OCI-LY3 (cell line): ENCODE results near the gene ENPP5.

Experiments used
- H2AFZ ChIP-seq: fragments of 200-600, 300-600 bp; shearing (Covaris generic); 2 replicates; pipeline ENCODE4 v1.6.0; 2014; ENCODE audit warnings: antibody characterized with exemption, low read depth, low read length
- H3K27ac ChIP-seq: fragments of 200-600, 300-600 bp; sonication (generic); 2 replicates; pipeline ENCODE4 v1.5.1; 2014; ENCODE audit warnings: mild to moderate bottlenecking, low read length, moderate library complexity, mixed read lengths
- H3K27me3 ChIP-seq: fragments of 200-600, 300-600 bp; sonication (generic); 2 replicates; pipeline ENCODE4 v1.6.1; 2014; ENCODE audit warnings: low read depth, low read length, mixed read lengths
- H3K36me3 ChIP-seq: fragments of 200-600, 300-600 bp; sonication (generic); replicated peaks from 2 replicates; pipeline ENCODE3; 2014; ENCODE audit warnings: low read depth, low read length, mixed read lengths
- H3K4me1 ChIP-seq: fragments of 300-600, 200-600 bp; sonication (generic); 2 replicates; pipeline ENCODE4 v1.6.1; 2014; ENCODE audit warnings: low read length, mixed read lengths
- H3K4me2 ChIP-seq: fragments of 200-600, 300-600 bp; sonication (generic); 2 replicates; pipeline ENCODE4 v1.6.1; 2014; ENCODE audit warnings: low read length, mixed read lengths
- H3K4me3 ChIP-seq: fragments of 300-600, 200-600 bp; sonication (generic); 2 replicates; pipeline ENCODE4 v1.5.1; 2014; ENCODE audit warnings: antibody characterized with exemption, mild to moderate bottlenecking, low read length, moderate library complexity
- H3K79me2 ChIP-seq: fragments of 300-600, 200-600 bp; shearing (Covaris generic); 2 replicates; pipeline ENCODE4 v1.6.1; 2014; ENCODE audit warnings: mild to moderate bottlenecking, low read length, mixed read lengths
- H3K9ac ChIP-seq: fragments of 300-600, 200-600 bp; shearing (Covaris generic); 2 replicates; pipeline ENCODE4 v1.6.0; 2014; ENCODE audit warnings: mild to moderate bottlenecking, low read length, moderate library complexity
- H3K9me3 ChIP-seq: fragments of 200-600, 300-600 bp; shearing (Covaris generic); 2 replicates; pipeline ENCODE4 v1.6.1; 2014; ENCODE audit warnings: low read length, mixed read lengths; ENCODE audit not compliant: insufficient read depth
- H4K20me1 ChIP-seq: fragments of 200-600, 300-600 bp; sonication (generic); 2 replicates; pipeline ENCODE4 v1.6.1; 2016; ENCODE audit warnings: low read length, mixed read lengths; ENCODE audit not compliant: insufficient read depth
- CTCF ChIP-seq: fragments of 200-600, 300-600 bp; sonication (generic); IDR thresholded peaks from 2 replicates; pipeline ENCODE4 v1.5.1; 2014; ENCODE audit warnings: antibody characterized with exemption, low read length, low read depth
- EZH2phosphoT487 ChIP-seq: fragments of 200-600 bp; shearing (Covaris generic); IDR thresholded peaks from 2 replicates; pipeline ENCODE4 v1.6.1; 2018; ENCODE audit warnings: antibody characterized with exemption, mixed run types, low read depth

Gene ENPP5

GRCh38 chr6:46116289-46116688 lies 54.5 kb downstream of the ENPP5 start:
- H3K79me2 ChIP-seq = no peaks in the 10 kb centered on the region
- no peaks in the 10 kb centered on the region for H4K20me1 ChIP-seq
- TF ChIP-seq CTCF (no peak), EZH2phosphoT487 (no peak)
- H2AFZ ChIP-seq = no peak overlapping the region
- H3K27me3 ChIP-seq = no peaks in the 10 kb centered on the region
- no peak overlapping the region for H3K27ac ChIP-seq
- H3K9me3 ChIP-seq = no peaks in the 10 kb centered on the region
- H3K36me3 ChIP-seq = no peaks in the 10 kb centered on the region
- peak overlapping the region; percentile 1; the same call in 1 of the 2 replicates for H3K4me2 ChIP-seq
- no peak overlapping the region for H3K4me3 ChIP-seq
- H3K4me1 ChIP-seq = peaks cover 10% of the 10 kb centered on the region
- H3K9ac ChIP-seq = no peak overlapping the region

- Histone ChIP-seq H3K9ac (no peak overlapping the region), H4K20me1 (no peaks in the 10 kb centered on the region), H3K4me3 (no peak overlapping the region), H3K4me2 (no peak overlapping the region), H3K4me1 (peaks cover 10% of the 10 kb centered on the region), H3K27me3 (no peaks in the 10 kb centered on the region), H3K36me3 (no peaks in the 10 kb centered on the region), H3K79me2 (no peaks in the 10 kb centered on the region), H3K27ac (no peak overlapping the region), H2AFZ (no peak overlapping the region), H3K9me3 (no peaks in the 10 kb centered on the region)
- TF ChIP-seq EZH2phosphoT487 (no peak), CTCF (no peak)
Observed at GRCh38 chr6:46115634-46116033, 55.1 kb downstream of the ENPP5 start.

GRCh38 chr6:46113370-46113769 lies 57.4 kb downstream of the ENPP5 start:
- Histone ChIP-seq H3K79me2 (no peaks in the 10 kb centered on the region), H3K4me1 (peaks cover 10% of the 10 kb centered on the region), H3K9ac (no peak overlapping the region), H3K27me3 (no peaks in the 10 kb centered on the region), H3K36me3 (no peaks in the 10 kb centered on the region), H3K4me2 (no peak overlapping the region), H3K4me3 (no peak overlapping the region), H4K20me1 (no peaks in the 10 kb centered on the region), H3K27ac (no peak overlapping the region), H3K9me3 (no peaks in the 10 kb centered on the region), H2AFZ (no peak overlapping the region)
- TF ChIP-seq EZH2phosphoT487 = no peak
- no peak for TF ChIP-seq CTCF
